Activated naive CD8-positive, alpha-beta T cell treated with anti-CD3 and anti-CD28 coated beads for 36 hours (primary cell): ENCODE measurements around the gene LRRC2. TPM values are rescaled to one million over a fixed set of nuclear protein-coding genes. Genes with fewer than 3 reads are reported as not detected.

Experiments
- DNase-seq: peaks from one replicate; pipeline ENCODE4 v3.0.0; 2021
- H3K27ac Mint-ChIP-seq: one replicate; pipeline ENCODE4 v1.8.0; 2022; ENCODE audit warnings: mild to moderate bottlenecking, moderate library complexity, mixed read lengths
- H3K27me3 Mint-ChIP-seq: one replicate; pipeline ENCODE4 v1.8.0; 2022; ENCODE audit warnings: mild to moderate bottlenecking, mixed read lengths
- H3K36me3 Mint-ChIP-seq: one replicate; pipeline ENCODE4 v1.8.0; 2021; ENCODE audit warnings: mild to moderate bottlenecking, mixed read lengths
- H3K4me1 Mint-ChIP-seq: one replicate; pipeline ENCODE4 v1.8.0; 2021; ENCODE audit warnings: mixed read lengths
- H3K4me3 Mint-ChIP-seq: one replicate; pipeline ENCODE4 v1.8.0; 2022; ENCODE audit warnings: mild to moderate bottlenecking, moderate library complexity, mixed read lengths
- H3K9me3 Mint-ChIP-seq: one replicate; pipeline ENCODE4 v1.8.0; 2022; ENCODE audit warnings: mixed read lengths
- total RNA-seq, 2 experiments: library from RNA; stranded (reverse); gene quantifications; one replicate each; pipeline ENCODE4 v1.2.3, GENCODE V29; 2021

The LRRC2 gene, protein sequence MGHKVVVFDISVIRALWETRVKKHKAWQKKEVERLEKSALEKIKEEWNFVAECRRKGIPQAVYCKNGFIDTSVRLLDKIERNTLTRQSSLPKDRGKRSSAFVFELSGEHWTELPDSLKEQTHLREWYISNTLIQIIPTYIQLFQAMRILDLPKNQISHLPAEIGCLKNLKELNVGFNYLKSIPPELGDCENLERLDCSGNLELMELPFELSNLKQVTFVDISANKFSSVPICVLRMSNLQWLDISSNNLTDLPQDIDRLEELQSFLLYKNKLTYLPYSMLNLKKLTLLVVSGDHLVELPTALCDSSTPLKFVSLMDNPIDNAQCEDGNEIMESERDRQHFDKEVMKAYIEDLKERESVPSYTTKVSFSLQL
- total RNA-seq = not detected

DNA sequence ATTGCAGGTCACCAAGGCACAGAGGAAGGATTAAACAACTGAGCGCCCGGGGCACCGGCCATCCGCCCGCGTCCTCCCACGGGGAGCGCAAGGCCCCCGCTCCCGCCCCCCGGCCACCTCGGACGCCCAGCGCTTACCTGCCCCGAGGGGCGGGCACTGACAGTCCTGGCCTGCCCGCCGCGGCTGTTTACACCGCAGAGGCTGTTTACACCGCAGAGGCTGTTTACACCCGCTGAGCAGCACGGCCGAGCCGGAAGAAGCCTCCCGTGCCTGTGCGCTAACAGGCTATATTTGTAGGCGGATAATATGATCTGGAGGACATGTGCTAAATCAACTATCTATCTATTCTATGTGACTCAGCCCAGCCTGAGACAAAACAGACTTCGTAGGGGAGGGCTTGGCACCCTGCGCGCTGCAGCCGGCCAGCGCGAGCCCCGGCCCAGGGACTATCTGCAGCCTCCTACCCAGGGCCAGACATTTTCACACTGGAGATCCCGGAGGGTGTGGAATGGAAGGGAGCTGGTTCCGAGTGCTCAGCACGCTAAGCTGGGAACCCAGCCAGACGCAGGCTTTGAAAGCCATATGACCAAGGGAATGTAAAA, at the start of gene LRRC2:
LRRC2 (minus strand) TSS at position 263 of the 602 bp plus-strand sequence. CDS start 14,711 bp downstream, outside the sequence.
- no peak within 1 kb of the TSS for H3K27ac Mint-ChIP-seq
- H3K36me3 Mint-ChIP-seq = no peaks in the 10 kb centered on the region
- peak; percentile 16 for DNase-seq
- peaks cover 10% of the 10 kb centered on the region for H3K4me1 Mint-ChIP-seq
- no peaks in the 10 kb centered on the region for H3K9me3 Mint-ChIP-seq
- H3K4me3 Mint-ChIP-seq = peak within 1 kb of the TSS; percentile 57
- H3K27me3 Mint-ChIP-seq = peaks cover 39% of the 10 kb centered on the region

DNA sequence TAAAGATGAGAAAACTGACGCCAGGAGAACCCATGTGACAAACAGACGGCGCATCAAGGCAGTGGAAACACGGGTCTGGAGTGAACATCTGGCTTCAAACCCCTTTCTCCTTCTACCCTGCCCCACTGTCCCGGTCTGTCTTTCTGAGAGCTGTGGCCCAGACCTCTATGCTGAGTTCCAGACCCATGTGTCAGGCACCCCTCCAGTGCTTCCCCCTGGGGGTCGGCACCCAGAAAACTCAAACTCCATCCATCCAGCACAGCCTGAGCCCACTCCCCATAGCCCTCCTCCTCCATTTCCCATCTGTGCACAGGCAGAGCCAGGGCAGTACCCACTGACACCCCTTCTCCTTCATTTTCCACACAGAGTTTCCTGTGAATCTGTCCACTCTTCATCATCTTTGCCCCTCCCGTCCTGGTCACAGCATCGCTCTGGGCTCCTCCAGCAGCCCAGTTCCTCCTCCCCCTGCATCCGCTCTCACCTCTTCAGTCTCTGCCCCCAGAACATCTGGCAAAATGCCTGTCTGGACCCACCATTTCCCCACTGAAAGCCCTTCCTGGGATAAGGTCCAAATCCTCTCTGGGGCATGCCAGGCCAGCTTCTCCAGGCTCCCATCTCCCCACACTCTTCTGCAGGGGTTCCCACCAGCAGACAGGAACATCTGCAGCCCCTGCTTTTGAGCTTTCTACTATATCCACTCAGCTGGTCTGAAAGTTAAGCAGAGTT, 49.1 kb upstream of the LRRC2 start:
- H3K27ac Mint-ChIP-seq = no peak overlapping the region
- DNase-seq = no peak

DNA sequence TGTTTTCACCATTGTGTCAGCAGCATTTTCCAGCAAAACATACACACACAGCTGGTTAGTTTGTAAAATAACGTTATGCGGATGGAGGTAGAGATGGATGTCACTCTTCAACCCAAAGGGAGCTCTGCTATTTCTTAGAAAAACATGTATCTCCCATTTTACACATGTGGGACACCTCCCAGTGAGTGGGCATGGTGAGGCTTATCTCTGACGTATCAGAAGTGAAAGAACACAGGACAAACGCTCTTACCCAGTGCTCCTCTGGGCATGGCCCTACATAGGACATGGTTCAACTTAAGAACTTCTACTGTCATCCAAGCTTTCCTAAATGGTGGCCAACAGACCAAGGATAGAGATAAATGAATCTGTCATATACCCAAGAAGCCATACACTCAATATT, 48.3 kb upstream of the LRRC2 start:
- Mint-ChIP-seq H3K27me3 (peaks cover 18% of the 10 kb centered on the region), H3K4me3 (no peak overlapping the region)

More for the DNA sequence above, 49.1 kb upstream of the LRRC2 start:
- peaks cover 22% of the 10 kb centered on the region for H3K27me3 Mint-ChIP-seq
- no peak overlapping the region for H3K4me3 Mint-ChIP-seq
- H3K4me1 Mint-ChIP-seq = peaks cover 2% of the 10 kb centered on the region
- H3K36me3 Mint-ChIP-seq = no peaks in the 10 kb centered on the region
- no peaks in the 10 kb centered on the region for H3K9me3 Mint-ChIP-seq

DNA sequence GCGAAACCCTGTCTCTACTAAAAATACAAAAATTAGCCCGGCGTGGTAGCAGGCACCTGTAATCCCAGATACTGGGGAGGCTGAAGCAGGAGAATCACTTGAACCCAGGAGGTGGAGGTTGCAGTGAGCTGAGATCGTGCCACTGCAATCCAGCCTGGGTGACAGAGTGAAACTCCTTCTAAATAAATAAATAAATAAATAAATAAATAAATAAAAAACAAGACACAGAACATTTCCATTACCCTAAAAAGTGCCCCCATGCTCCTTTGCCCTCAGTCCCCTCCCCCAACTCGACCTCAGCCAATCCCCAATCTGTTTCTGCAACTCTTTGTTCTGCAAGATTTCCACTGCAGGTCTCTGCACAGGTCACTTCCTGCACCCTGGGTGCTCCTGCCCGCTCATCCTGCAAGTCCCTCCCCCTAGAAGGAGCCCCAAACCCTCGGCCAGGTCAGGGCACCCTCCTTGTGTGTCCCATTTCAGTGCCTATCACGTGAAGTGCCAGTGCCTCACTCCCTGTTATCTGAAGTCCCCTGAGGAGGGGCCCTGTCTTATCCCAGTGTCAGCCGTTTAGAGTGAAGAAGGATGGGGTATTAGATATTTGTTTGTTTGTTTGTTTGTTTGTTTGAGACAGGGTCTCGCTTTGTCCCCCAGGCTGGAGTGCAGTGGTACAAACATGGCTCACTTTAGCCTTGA, 47.4 kb upstream of the LRRC2 start:
- no peak for DNase-seq
- Mint-ChIP-seq H3K4me1 (peaks cover 2% of the 10 kb centered on the region), H3K36me3 (no peaks in the 10 kb centered on the region), H3K27ac (no peak overlapping the region), H3K9me3 (no peaks in the 10 kb centered on the region), H3K27me3 (peaks cover 12% of the 10 kb centered on the region), H3K4me3 (no peak overlapping the region)

More for the DNA sequence above, 48.3 kb upstream of the LRRC2 start:
- Mint-ChIP-seq H3K4me1 (peaks cover 2% of the 10 kb centered on the region), H3K27ac (no peak overlapping the region), H3K9me3 (no peaks in the 10 kb centered on the region), H3K36me3 (no peaks in the 10 kb centered on the region)
- no peak for DNase-seq

DNA sequence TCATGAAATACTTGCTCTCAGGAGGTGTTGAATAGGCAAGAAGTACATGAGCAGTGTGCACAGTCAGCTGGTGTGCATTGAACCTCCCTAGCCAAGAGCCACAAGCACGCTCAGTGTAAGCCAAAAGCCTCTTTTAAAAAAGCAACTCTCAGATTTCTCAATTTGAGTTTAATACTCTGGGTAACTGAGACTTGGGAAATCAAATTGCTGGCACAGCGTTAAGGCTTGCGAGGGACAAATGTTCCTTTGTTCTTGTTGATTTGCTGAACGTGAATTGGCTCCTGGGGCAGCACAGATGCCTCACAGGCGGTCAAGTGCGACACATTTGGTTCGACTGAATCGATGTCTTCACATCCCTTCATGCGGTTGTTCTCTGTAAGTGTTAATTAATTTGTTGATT, 46.2 kb upstream of the LRRC2 start, which contains the start of gene FAM240A:
FAM240A (plus strand) TSS at position 202 of the 400 bp plus-strand sequence; CDS start at position 361, 159 bp downstream.
- no peak for DNase-seq
- H3K27ac Mint-ChIP-seq = no peak within 1 kb of the TSS
- H3K4me3 Mint-ChIP-seq = no peak within 1 kb of the TSS
- no peaks in the 10 kb centered on the region for H3K36me3 Mint-ChIP-seq
- H3K4me1 Mint-ChIP-seq = peaks cover 2% of the 10 kb centered on the region
- H3K27me3 Mint-ChIP-seq = peaks cover 12% of the 10 kb centered on the region
- no peaks in the 10 kb centered on the region for H3K9me3 Mint-ChIP-seq

DNA sequence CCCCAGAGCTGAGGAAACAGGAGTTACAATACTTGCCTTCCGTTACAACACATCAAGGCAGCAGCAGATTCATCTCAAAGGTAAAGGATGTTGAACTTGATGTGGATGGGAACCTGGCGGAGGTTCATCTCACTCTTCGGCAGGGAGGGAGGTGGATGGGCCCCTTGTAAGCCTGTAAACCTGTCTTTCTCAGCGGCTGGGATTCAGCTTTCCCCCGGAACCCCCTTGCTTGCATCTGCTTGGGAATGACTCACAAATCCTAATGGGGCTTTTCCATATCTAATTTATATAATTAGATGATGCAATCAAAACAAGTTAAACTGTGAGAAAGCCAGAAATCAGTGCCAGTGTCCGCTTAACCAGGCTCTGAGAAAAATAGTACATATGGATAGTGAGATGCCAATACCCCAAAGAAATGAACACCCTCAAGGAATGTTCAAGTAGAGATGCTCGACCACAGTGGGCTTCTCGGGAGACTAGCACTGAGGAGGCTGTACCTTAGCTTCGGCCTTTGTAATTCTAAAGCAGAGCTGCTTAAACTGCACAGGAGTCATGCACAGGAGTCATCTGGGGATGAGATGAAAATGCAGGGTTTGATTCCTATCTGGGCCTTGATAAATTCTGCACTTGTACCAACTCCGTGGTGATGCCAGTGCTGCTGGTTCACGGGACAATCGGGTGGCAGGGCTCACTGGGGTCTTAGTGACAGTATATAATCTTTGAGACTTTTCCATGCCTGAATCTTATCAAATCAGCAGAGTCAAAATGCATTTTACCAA, 44.0 kb upstream of the LRRC2 start:
- Mint-ChIP-seq H3K9me3 (no peaks in the 10 kb centered on the region), H3K27me3 (peaks cover 8% of the 10 kb centered on the region), H3K27ac (no peak overlapping the region), H3K36me3 (no peaks in the 10 kb centered on the region), H3K4me3 (no peak overlapping the region), H3K4me1 (peaks cover 2% of the 10 kb centered on the region)
- no peak for DNase-seq

DNA sequence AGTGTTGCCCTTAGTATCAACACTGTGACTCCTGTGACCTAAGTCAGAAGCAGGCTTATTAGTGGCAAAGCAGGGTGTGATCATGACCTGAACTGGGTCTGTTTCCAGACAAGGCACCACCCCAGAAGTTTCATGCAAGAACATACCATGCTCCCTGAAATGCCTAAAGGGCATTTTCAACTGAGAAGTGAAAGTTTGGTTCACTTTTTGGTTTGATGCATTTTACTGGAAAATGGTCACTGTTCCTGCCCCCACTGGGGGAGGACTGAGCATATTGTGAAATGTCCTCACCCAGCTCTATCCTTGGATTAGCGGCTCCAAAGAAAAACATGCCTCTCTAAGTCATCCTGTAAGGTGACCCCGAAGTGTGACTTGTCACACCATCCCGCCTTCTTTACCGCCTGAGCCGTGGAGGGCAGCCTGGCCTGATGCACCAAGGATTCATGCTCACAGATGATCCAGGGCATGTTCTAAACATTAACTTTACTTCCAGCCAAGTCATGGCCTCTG, 43.2 kb upstream of the LRRC2 start:
- Mint-ChIP-seq H3K36me3 (no peaks in the 10 kb centered on the region), H3K9me3 (no peaks in the 10 kb centered on the region), H3K4me3 (no peak overlapping the region), H3K27me3 (peaks cover 8% of the 10 kb centered on the region), H3K4me1 (peaks cover 2% of the 10 kb centered on the region), H3K27ac (no peak overlapping the region)
- no peak for DNase-seq

DNA sequence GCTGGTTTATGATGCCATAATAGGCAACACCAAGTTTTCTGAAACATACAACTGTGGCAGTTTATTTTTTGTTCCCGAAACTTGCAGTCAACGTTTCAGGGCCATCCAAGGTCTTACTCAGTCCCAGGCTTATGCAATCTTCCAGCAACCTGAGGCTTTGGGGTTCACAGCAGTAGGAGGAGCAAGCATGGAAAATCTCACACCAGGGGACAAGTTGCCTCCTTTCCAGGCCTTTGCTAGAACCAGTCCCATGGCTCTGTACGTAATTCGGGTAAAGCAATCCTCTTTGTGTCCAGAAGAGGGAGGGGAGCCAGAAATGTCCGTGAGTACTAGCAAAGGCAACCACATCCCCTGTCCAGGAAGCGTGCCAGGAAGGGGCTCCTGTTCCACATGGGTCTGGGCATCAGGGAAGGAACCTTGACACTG, 41.5 kb upstream of the LRRC2 start:
- no peak overlapping the region for H3K27ac Mint-ChIP-seq
- H3K4me1 Mint-ChIP-seq = no peaks in the 10 kb centered on the region
- H3K9me3 Mint-ChIP-seq = no peaks in the 10 kb centered on the region
- no peaks in the 10 kb centered on the region for H3K36me3 Mint-ChIP-seq
- no peak overlapping the region for H3K4me3 Mint-ChIP-seq
- no peak for DNase-seq
- peaks cover 6% of the 10 kb centered on the region for H3K27me3 Mint-ChIP-seq

DNA sequence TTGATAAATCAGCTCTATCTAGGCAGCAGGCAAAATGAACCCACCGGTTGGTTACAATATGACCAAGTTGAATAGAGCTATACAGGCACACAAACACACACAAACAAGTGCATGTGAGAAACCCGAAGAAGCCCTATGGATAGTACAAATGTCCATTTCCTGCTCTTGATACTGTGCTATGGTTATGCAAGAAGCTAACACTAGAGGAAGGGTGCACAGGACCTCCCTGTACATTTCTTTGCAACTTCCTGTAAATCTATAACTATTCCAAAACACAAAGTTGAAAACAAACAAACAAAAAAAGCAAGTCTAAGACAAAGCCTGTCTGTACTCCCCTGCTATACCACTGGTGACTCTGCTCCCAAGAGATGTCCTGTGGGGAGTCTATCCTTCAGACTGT, 38.0 kb upstream of the LRRC2 start:
- Mint-ChIP-seq H3K9me3 (no peaks in the 10 kb centered on the region), H3K27me3 (no peaks in the 10 kb centered on the region), H3K27ac (no peak overlapping the region), H3K4me1 (no peaks in the 10 kb centered on the region), H3K4me3 (no peak overlapping the region), H3K36me3 (no peaks in the 10 kb centered on the region)
- DNase-seq = no peak

DNA sequence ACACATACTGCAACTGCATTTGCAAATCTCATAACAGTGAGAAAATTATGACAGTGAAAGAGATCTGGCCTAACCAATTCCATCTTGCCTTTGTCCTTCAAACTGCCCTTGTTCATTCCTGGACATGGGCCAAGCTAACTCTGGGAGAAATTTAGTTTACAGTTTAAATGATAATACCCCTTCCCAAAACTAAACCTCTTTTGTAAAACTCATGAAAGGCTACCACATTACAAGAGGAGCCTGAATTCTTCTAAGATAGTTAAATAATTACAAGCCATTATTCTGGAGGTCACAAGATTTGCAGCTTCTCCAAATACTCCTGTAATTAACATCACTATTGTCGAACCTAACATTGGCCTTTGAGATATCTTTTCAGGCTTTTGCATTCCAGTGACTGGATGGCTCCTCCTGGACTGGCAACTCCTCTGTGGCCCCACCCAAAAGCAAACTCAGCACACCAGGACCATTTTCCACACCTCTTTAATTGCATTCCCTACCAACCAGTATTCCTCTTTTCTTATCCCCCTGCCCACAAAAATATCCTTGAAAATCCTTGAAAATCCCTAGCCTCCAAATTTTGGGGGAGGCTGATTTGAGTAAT, 37.4 kb upstream of the LRRC2 start:
- no peaks in the 10 kb centered on the region for H3K4me1 Mint-ChIP-seq
- H3K36me3 Mint-ChIP-seq = no peaks in the 10 kb centered on the region
- DNase-seq = no peak
- no peak overlapping the region for H3K4me3 Mint-ChIP-seq
- no peaks in the 10 kb centered on the region for H3K9me3 Mint-ChIP-seq
- H3K27ac Mint-ChIP-seq = no peak overlapping the region
- no peaks in the 10 kb centered on the region for H3K27me3 Mint-ChIP-seq

DNA sequence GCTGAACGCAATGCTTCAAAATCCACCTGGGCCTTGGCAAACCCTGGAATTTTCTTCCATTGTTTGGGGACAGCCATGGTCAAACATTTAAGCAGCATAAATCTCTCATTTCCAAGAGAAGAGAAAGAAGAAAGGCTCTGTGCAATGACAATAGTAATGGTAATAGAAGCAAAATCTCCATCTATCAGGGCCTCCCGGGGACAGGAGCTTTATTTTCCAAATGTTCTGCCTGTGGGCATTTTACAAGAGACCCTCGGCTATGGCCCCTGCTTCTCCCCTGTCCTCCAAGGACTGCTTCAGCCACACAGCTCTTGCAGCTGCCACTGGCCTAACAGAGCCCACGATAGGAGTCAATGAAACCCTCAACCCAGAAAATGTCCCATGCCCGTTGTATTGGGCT, 33.5 kb upstream of the LRRC2 start:
- no peaks in the 10 kb centered on the region for H3K36me3 Mint-ChIP-seq
- H3K27ac Mint-ChIP-seq = no peak overlapping the region
- H3K27me3 Mint-ChIP-seq = no peaks in the 10 kb centered on the region
- H3K4me3 Mint-ChIP-seq = no peak overlapping the region
- no peaks in the 10 kb centered on the region for H3K4me1 Mint-ChIP-seq
- no peak for DNase-seq
- no peaks in the 10 kb centered on the region for H3K9me3 Mint-ChIP-seq

DNA sequence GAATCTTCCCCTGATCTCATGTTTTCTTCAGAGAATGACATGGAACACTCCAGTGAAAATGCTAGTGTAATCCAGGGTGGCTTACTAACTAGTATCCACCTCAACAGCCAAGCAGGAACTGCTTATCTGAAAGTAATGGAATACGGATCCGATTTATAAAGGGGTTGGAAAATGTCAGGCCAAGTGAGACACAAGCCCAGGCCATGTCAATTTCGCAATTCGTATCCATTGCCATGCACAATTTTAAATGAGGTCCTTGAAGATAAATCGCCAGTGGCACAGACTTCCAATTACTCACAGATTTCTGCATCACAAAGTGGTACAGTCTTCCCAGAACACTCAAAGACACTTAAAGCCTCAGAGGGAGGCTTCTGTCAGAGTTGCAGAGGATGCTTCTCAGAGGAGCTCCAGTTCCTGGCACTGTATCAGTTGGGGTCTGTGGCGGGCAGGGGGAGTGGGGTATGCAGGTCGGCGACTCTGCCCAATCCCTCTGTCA, 29.8 kb upstream of the LRRC2 start:
- DNase-seq = no peak
- Mint-ChIP-seq H3K9me3 (no peaks in the 10 kb centered on the region), H3K4me1 (no peaks in the 10 kb centered on the region), H3K27ac (no peak overlapping the region), H3K27me3 (no peaks in the 10 kb centered on the region), H3K36me3 (no peaks in the 10 kb centered on the region), H3K4me3 (no peak overlapping the region)

DNA sequence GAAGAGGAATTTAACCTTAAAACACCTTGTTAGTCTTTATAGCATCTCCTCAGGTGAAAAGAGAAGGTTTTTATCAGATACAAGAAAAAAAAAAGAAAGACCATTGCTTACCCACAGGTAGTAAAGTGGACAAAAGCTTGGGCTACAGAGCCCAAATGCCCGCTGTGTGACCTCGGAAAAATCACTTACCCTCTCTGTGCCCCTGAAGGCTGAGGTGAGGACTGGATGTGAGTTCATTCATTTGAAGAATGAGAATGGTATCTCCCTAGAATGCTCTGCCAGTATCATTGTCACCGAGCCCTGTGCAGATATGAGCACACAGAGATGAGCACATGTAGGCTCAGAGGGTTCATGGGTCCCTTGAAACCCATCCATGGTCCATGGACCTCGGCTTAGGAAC, 28.6 kb upstream of the LRRC2 start:
- Mint-ChIP-seq H3K36me3 (no peaks in the 10 kb centered on the region), H3K27ac (no peak overlapping the region), H3K9me3 (no peaks in the 10 kb centered on the region), H3K4me1 (peaks cover 2% of the 10 kb centered on the region), H3K27me3 (no peaks in the 10 kb centered on the region), H3K4me3 (no peak overlapping the region)
- no peak for DNase-seq

DNA sequence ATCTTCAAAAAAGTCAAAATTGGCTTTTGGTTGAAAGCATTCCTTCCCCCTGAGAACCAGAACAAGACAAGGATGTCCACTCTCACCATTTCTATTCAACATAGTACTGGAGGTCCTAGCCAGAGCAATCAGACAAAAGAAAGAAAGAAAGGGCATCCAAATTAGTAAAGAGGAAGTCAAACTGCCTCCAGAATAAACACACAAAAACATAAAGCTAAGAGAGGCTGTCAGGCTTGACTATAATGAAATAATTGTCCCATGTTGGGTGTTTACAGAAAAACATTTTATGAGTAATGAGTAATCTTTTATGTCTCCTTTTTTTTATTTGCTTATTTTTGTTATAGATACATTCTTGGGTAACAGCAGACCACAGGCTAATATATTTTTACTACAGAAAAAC, 27.9 kb upstream of the LRRC2 start:
- no peaks in the 10 kb centered on the region for H3K27me3 Mint-ChIP-seq
- H3K4me3 Mint-ChIP-seq = no peak overlapping the region
- no peaks in the 10 kb centered on the region for H3K9me3 Mint-ChIP-seq
- H3K27ac Mint-ChIP-seq = no peak overlapping the region
- H3K4me1 Mint-ChIP-seq = peaks cover 3% of the 10 kb centered on the region
- no peak for DNase-seq
- H3K36me3 Mint-ChIP-seq = no peaks in the 10 kb centered on the region
